Breast epithelium (tissue), 3 donors: ENCODE results near the gene VPS51.

Experiments used
- POLR2A ChIP-seq: fragments of 450-650 bp; IDR thresholded peaks from one replicate; pipeline ENCODE4 v1.6.1; 2016; ENCODE audit warnings: antibody characterized with exemption, mild to moderate bottlenecking, moderate library complexity
- POLR2AphosphoS5 ChIP-seq, 3 donors: sonication (generic); formaldehyde crosslinking; IDR thresholded peaks; one replicate each; pipeline ENCODE4 v1.6.1; 2017; ENCODE audit warnings: antibody characterized with exemption in 3 of 3
- TF ChIP-seq, protein P1 (sequence below), 3 donors: fragments of 450-650 bp; IDR thresholded peaks; one replicate each; pipeline ENCODE4 v1.5.1; 2016 to 2017; ENCODE audit warnings: antibody characterized with exemption in 3 of 3, mild to moderate bottlenecking in 3 of 3, moderate library complexity in 3 of 3

DNA sequence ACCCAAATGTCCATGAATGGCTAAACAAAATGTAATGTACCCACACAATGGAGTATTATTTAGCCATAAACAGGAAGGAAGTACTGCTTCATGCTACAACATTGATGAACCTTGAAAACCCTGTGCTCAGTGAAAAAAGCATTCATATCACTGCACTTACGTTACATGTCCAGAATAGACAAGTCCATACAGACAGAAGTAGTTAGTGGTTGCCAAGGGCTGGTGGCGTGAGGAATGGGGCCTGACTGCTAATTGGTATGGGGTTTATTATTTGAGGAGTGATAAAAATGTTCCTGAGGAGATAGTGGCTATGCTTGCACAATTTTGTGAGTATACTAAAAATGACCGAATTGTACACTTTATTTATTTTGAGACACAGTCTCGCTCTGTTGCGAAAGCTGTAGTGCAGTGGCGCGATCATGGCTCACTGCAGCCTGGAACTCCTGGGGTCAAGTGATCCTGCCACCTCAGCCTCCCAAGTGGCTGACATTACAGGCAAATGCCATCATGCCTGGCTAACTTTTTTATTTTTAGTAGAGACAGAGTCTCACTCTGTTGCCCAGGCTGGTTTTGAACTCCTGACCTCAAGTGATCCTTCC, 46.0 kb downstream of the VPS51 start:
- TF ChIP-seq, protein P1, sequence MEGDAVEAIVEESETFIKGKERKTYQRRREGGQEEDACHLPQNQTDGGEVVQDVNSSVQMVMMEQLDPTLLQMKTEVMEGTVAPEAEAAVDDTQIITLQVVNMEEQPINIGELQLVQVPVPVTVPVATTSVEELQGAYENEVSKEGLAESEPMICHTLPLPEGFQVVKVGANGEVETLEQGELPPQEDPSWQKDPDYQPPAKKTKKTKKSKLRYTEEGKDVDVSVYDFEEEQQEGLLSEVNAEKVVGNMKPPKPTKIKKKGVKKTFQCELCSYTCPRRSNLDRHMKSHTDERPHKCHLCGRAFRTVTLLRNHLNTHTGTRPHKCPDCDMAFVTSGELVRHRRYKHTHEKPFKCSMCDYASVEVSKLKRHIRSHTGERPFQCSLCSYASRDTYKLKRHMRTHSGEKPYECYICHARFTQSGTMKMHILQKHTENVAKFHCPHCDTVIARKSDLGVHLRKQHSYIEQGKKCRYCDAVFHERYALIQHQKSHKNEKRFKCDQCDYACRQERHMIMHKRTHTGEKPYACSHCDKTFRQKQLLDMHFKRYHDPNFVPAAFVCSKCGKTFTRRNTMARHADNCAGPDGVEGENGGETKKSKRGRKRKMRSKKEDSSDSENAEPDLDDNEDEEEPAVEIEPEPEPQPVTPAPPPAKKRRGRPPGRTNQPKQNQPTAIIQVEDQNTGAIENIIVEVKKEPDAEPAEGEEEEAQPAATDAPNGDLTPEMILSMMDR (IDR thresholded peaks at IDR 0.05), result no peak
- TF ChIP-seq POLR2AphosphoS5 (IDR thresholded peaks at IDR 0.05), result no peak
- TF ChIP-seq POLR2A, result no peak
